Mesenchymal stem cell (in vitro differentiated cells and primary cell): ENCODE measurements around the gene SPATA31E1.
A peak's percentile ranks its signal among the peaks of the same experiment; 100 is the strongest.

Experiments
- DNase-seq: peaks from one replicate; pipeline ENCODE4 v3.0.0-alpha.2; 2013
- H2AFZ ChIP-seq: one replicate; pipeline ENCODE4 v1.6.1; 2013; ENCODE audit warnings: low read depth, mild to moderate bottlenecking, control low read depth, inconsistent platforms, low read length, moderate library complexity
- H2AK5ac ChIP-seq: 2 replicates; pipeline ENCODE4 v1.6.1; 2013; ENCODE audit warnings: low read length, moderate library complexity, mild to moderate bottlenecking, inconsistent platforms; ENCODE audit not compliant: severe bottlenecking
- H2BK120ac ChIP-seq: one replicate; pipeline ENCODE4 v1.6.1; 2013; ENCODE audit warnings: low read depth, mild to moderate bottlenecking, inconsistent platforms, low read length, moderate library complexity
- H2BK12ac ChIP-seq, 2 experiments: one replicate each; pipeline ENCODE4 v1.6.1; 2013; ENCODE audit warnings: inconsistent platforms in 2 of 2, low read length in 2 of 2, mild to moderate bottlenecking in 2 of 2, moderate library complexity in 2 of 2, control low read depth in 1 of 2
- H2BK15ac ChIP-seq: one replicate; pipeline ENCODE4 v1.6.1; 2013; ENCODE audit warnings: mild to moderate bottlenecking, low read depth, inconsistent platforms; ENCODE audit not compliant: poor library complexity, severe bottlenecking
- H2BK5ac ChIP-seq: 2 replicates; pipeline ENCODE4 v1.6.1; 2013; ENCODE audit warnings: low read depth, mild to moderate bottlenecking, low read length, control low read depth, inconsistent platforms; ENCODE audit not compliant: poor library complexity, severe bottlenecking
- H3K14ac ChIP-seq, 2 experiments: one replicate each; pipeline ENCODE4 v1.6.1; 2013; ENCODE audit warnings: inconsistent platforms in 2 of 2, low read length in 2 of 2, control low read depth in 1 of 2, mild to moderate bottlenecking in 1 of 2, moderate library complexity in 1 of 2
- H3K18ac ChIP-seq, 2 experiments: one replicate each; pipeline ENCODE4 v1.6.1; 2013; ENCODE audit warnings: inconsistent platforms in 2 of 2, low read length in 2 of 2, control low read depth in 1 of 2, low read depth in 1 of 2, mild to moderate bottlenecking in 1 of 2
- H3K23ac ChIP-seq, 2 experiments: one replicate each; pipeline ENCODE4 v1.6.1; 2013; ENCODE audit warnings: inconsistent platforms in 2 of 2, low read length in 2 of 2, mild to moderate bottlenecking in 2 of 2, moderate library complexity in 2 of 2, control low read depth in 1 of 2
- H3K27ac ChIP-seq: 2 replicates; pipeline ENCODE4 v1.5.1; 2013; ENCODE audit warnings: mild to moderate bottlenecking, moderate library complexity, low read length, control low read depth, inconsistent platforms; ENCODE audit not compliant: poor library complexity, severe bottlenecking
- H3K27me3 ChIP-seq, 2 experiments: 2 replicates each; pipeline versions ENCODE4 v1.6.1 to v1.7.0; 2013; ENCODE audit warnings: low read length in 2 of 2, mild to moderate bottlenecking in 2 of 2, moderate library complexity in 2 of 2, control low read depth in 1 of 2, inconsistent platforms in 1 of 2; ENCODE audit not compliant: control insufficient read depth in 1 of 2, insufficient read depth in 1 of 2
- H3K36me3 ChIP-seq, 2 experiments: 2 replicates each; pipeline versions ENCODE4 v1.6.1 to v1.7.0; 2013; ENCODE audit warnings: low read length in 2 of 2, control low read depth in 1 of 2, inconsistent platforms in 1 of 2, low read depth in 1 of 2, mild to moderate bottlenecking in 1 of 2; ENCODE audit not compliant: insufficient read depth in 2 of 2, control insufficient read depth in 1 of 2
- H3K4ac ChIP-seq, 2 experiments: one replicate each; pipeline ENCODE4 v1.6.1; 2013; ENCODE audit warnings: inconsistent platforms in 2 of 2, low read length in 2 of 2, mild to moderate bottlenecking in 2 of 2, moderate library complexity in 2 of 2, control low read depth in 1 of 2, low read depth in 1 of 2
- H3K4me1 ChIP-seq: 2 replicates; pipeline ENCODE4 v1.6.1; 2013; ENCODE audit warnings: low read depth, low read length, control low read depth; ENCODE audit not compliant: control insufficient read depth, insufficient read depth
- H3K4me2 ChIP-seq: 2 replicates; pipeline ENCODE4 v1.6.1; 2013; ENCODE audit warnings: low read length, mild to moderate bottlenecking, inconsistent platforms; ENCODE audit not compliant: poor library complexity, severe bottlenecking
- H3K4me3 ChIP-seq, 2 experiments: 2 replicates each; pipeline versions ENCODE4 v1.5.1 to v1.7.0; 2013; ENCODE audit warnings: low read length in 2 of 2, mild to moderate bottlenecking in 2 of 2, control low read depth in 1 of 2, low read depth in 1 of 2; ENCODE audit not compliant: insufficient read depth in 1 of 2
- H3K79me1 ChIP-seq: replicated peaks from 2 replicates; pipeline ENCODE4 v1.6.1; 2013; ENCODE audit warnings: mild to moderate bottlenecking, control low read depth, low read length, inconsistent platforms; ENCODE audit not compliant: poor library complexity, severe bottlenecking
- H3K9ac ChIP-seq: 2 replicates; pipeline ENCODE4 v1.7.0; 2013; ENCODE audit warnings: mild to moderate bottlenecking, low read length, moderate library complexity
- H3K9me3 ChIP-seq: 2 replicates; pipeline ENCODE4 v1.7.0; 2013; ENCODE audit warnings: mild to moderate bottlenecking, low read length; ENCODE audit not compliant: control insufficient read depth
- H4K8ac ChIP-seq: one replicate; pipeline ENCODE4 v1.6.1; 2013; ENCODE audit warnings: inconsistent platforms, mild to moderate bottlenecking, low read length, moderate library complexity
- H4K91ac ChIP-seq: one replicate; pipeline ENCODE4 v1.6.1; 2013; ENCODE audit warnings: mild to moderate bottlenecking, low read length, inconsistent platforms
- WGBS: methylation state at CpG from one replicate; pipeline ENCODE4 v1.1.7; 2013; ENCODE audit warnings: mixed read lengths; 5-methylcytosine and 5-hydroxymethylcytosine counted together

Gene SPATA31E1

DNA sequence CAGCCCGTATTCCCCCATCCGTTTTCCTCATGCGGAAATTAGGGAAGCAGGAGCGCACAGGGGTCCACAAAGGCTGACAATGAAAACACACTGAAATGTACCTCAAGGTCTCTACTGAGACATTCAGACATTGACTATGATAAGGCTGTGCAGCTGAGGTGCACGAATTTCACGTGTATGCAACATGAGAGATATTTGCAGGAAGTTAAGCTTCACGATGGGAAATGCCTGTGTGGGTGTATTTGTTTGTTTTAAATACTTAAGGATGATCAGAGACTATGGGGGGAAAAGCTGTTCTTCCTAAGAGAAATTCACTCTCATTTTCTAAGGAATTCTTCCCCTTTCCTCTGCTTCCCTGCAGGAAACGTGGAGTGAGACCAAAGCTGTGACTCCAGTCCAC, 2.6 kb upstream of the SPATA31E1 start:
- Histone ChIP-seq H3K27ac (no peak overlapping the region), H3K4me3 (no peak overlapping the region), H3K4me2 (no peak overlapping the region), H3K9me3 (peaks cover 8% of the 10 kb centered on the region), H3K4me1 (no peaks in the 10 kb centered on the region), H3K23ac (no peak overlapping the region), H3K14ac (no peak overlapping the region), H3K27me3 (no peaks in the 10 kb centered on the region), H3K9ac (no peak overlapping the region), H4K8ac (peak overlapping the region; percentile 39), H4K91ac (no peak overlapping the region), H2AFZ (no peak overlapping the region), H2BK12ac (peak overlapping the region in 1 of 2 experiments; percentile 15), H3K36me3 (no peaks in the 10 kb centered on the region), H2BK120ac (no peak overlapping the region), H3K18ac (peak overlapping the region in 1 of 2 experiments; percentile 34), H2AK5ac (peak overlapping the region; percentile 57), H3K4ac (no peak overlapping the region), H2BK15ac (no peak overlapping the region), H3K79me1 (no peaks in the 10 kb centered on the region), H2BK5ac (no peak overlapping the region)
- DNase-seq: no peak
- 67% methylated on average over 8 of the region's 8 CpGs for WGBS

GRCh38 chr9:87880683-87881082, 2.0 kb upstream of the SPATA31E1 start:
- Histone ChIP-seq H2BK120ac (no peak overlapping the region), H3K18ac (peak overlapping the region in 1 of 2 experiments; percentile 54), H3K4ac (peak overlapping the region in 1 of 2 experiments; percentile 10), H3K4me3 (no peak overlapping the region), H4K91ac (no peak overlapping the region), H3K9ac (no peak overlapping the region), H3K4me2 (no peak overlapping the region), H2BK15ac (no peak overlapping the region), H3K23ac (no peak overlapping the region), H2BK12ac (peak overlapping the region in 1 of 2 experiments; percentile 15), H2AFZ (no peak overlapping the region), H3K14ac (peak overlapping the region in 1 of 2 experiments; percentile 81), H3K9me3 (peaks cover 8% of the 10 kb centered on the region), H4K8ac (no peak overlapping the region), H3K27me3 (no peaks in the 10 kb centered on the region), H2AK5ac (no peak overlapping the region), H3K79me1 (no peaks in the 10 kb centered on the region), H3K4me1 (no peaks in the 10 kb centered on the region), H3K27ac (no peak overlapping the region), H2BK5ac (no peak overlapping the region), H3K36me3 (no peaks in the 10 kb centered on the region)
- no peak for DNase-seq
- WGBS: 96% methylated on average over 5 of the region's 6 CpGs

DNA sequence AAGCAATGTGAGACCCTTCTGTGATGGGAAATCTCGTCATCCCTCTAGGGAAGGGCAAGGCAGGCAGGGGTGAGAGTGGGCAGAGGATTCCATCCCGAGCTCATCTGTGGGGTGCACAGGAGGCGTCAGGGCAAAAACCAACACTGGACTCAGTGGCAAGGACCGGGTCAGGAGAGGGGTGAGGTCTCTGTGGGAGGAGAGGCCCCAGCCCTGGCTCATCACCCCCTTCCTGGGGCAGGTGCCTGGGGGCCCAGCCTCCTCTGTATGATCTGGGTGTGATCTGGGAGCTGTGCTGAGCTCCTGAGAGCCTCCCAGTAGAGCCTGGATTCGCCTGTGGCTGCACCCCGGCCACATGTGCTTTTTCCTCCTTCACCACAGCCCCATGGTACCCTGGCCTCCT, 597 bp downstream of the SPATA31E1 start:
- 89% methylated on average over 6 of the region's 6 CpGs for WGBS
- Histone ChIP-seq H2AK5ac (no peak overlapping the region), H2AFZ (no peak overlapping the region), H3K36me3 (no peaks in the 10 kb centered on the region), H4K91ac (no peak overlapping the region), H2BK5ac (no peak overlapping the region), H3K27ac (no peak overlapping the region), H3K79me1 (no peaks in the 10 kb centered on the region), H3K27me3 (peaks cover 0 to 4% of the 10 kb centered on the region in 2 experiments), H3K4me2 (no peak overlapping the region), H3K9ac (no peak overlapping the region), H3K4ac (no peak overlapping the region), H3K9me3 (peaks cover 4% of the 10 kb centered on the region), H4K8ac (no peak overlapping the region), H3K14ac (no peak overlapping the region), H3K4me3 (no peak overlapping the region), H3K4me1 (no peaks in the 10 kb centered on the region), H2BK15ac (no peak overlapping the region), H2BK12ac (no peak overlapping the region), H2BK120ac (no peak overlapping the region), H3K18ac (peak overlapping the region in 1 of 2 experiments; percentile 6), H3K23ac (no peak overlapping the region)
- no peak for DNase-seq

DNA sequence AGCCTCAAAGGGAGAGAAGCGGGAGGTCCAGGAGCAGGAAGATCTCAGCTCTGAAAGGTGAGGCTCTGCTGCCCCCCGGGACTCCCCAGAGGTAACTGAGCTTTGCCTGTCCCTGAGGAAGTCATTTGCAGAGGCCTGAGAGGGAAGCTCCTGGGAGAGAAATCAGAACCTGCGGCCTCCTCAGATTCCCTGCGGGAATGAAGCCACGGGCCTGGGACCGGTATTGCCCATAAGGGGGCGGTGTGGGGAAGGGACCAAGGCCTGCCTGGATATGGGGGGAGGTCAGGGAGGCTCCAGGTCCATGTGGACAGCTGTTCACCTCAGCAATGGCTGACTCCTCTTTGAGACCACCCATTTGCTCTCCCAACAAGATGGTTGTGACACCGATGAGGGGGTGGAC, 1.3 kb downstream of the SPATA31E1 start:
- Histone ChIP-seq H3K23ac (no peak overlapping the region), H3K14ac (no peak overlapping the region), H2BK12ac (no peak overlapping the region), H3K4ac (no peak overlapping the region), H3K27ac (no peak overlapping the region), H2BK120ac (no peak overlapping the region), H3K79me1 (no peaks in the 10 kb centered on the region), H2BK15ac (no peak overlapping the region), H3K9ac (no peak overlapping the region), H3K4me1 (no peaks in the 10 kb centered on the region), H3K36me3 (no peaks in the 10 kb centered on the region), H3K9me3 (no peaks in the 10 kb centered on the region), H4K91ac (no peak overlapping the region), H3K4me2 (no peak overlapping the region), H3K27me3 (peaks cover 0 to 4% of the 10 kb centered on the region in 2 experiments), H2BK5ac (no peak overlapping the region), H2AK5ac (no peak overlapping the region), H3K4me3 (no peak overlapping the region), H2AFZ (no peak overlapping the region), H3K18ac (no peak overlapping the region), H4K8ac (no peak overlapping the region)
- DNase-seq: no peak
- WGBS: 68% methylated on average over 8 of the region's 8 CpGs
